HL-60 (cell line): Measurements from ENCODE around the gene ANKRD2.

ENCODE experiments used
- DNase-seq, 2 experiments: peaks; one replicate each; pipeline ENCODE4 v3.0.0-alpha.2; 2010 to 2020; ENCODE audit warnings: low read depth in 1 of 2, low spot score in 1 of 2
- H3K27ac ChIP-seq: fragments of 250-450 bp; sonication (Bioruptor Pico); replicated peaks from 2 replicates; pipeline ENCODE4 v1.5.1; 2020; ENCODE audit warnings: mild to moderate bottlenecking, moderate library complexity
- H3K27me3 ChIP-seq: fragments of 250-450 bp; sonication (Bioruptor Pico); 2 replicates; pipeline ENCODE4 v1.5.1; 2021; ENCODE audit warnings: mild to moderate bottlenecking, moderate library complexity; ENCODE audit not compliant: insufficient read depth, poor library complexity, severe bottlenecking
- H3K4me3 ChIP-seq: replicated peaks from 2 replicates; pipeline ENCODE4 v1.5.1; 2011; ENCODE audit warnings: mild to moderate bottlenecking, control low read depth, low read length; ENCODE audit not compliant: insufficient read depth
- CTCF ChIP-seq: IDR thresholded peaks from one replicate; pipeline ENCODE4 v1.5.1; 2011; ENCODE audit warnings: low read length, control low read depth, inconsistent platforms; ENCODE audit not compliant: insufficient read depth
- GABPA ChIP-seq: IDR thresholded peaks from 2 replicates; pipeline ENCODE4 v1.6.1; 2012; ENCODE audit warnings: low read depth
- POLR2AphosphoS5 ChIP-seq: IDR thresholded peaks from 2 replicates; pipeline ENCODE4 v1.6.1; 2012; ENCODE audit warnings: low read depth
- REST ChIP-seq: IDR thresholded peaks from 2 replicates; pipeline ENCODE4 v1.6.1; 2012; ENCODE audit warnings: low read depth; ENCODE audit not compliant: insufficient replicate concordance
- SPI1 ChIP-seq: IDR thresholded peaks from 2 replicates; pipeline ENCODE4 v1.6.1; 2012; ENCODE audit warnings: low read depth, mild to moderate bottlenecking, borderline replicate concordance

ANKRD2 gene

DNA sequence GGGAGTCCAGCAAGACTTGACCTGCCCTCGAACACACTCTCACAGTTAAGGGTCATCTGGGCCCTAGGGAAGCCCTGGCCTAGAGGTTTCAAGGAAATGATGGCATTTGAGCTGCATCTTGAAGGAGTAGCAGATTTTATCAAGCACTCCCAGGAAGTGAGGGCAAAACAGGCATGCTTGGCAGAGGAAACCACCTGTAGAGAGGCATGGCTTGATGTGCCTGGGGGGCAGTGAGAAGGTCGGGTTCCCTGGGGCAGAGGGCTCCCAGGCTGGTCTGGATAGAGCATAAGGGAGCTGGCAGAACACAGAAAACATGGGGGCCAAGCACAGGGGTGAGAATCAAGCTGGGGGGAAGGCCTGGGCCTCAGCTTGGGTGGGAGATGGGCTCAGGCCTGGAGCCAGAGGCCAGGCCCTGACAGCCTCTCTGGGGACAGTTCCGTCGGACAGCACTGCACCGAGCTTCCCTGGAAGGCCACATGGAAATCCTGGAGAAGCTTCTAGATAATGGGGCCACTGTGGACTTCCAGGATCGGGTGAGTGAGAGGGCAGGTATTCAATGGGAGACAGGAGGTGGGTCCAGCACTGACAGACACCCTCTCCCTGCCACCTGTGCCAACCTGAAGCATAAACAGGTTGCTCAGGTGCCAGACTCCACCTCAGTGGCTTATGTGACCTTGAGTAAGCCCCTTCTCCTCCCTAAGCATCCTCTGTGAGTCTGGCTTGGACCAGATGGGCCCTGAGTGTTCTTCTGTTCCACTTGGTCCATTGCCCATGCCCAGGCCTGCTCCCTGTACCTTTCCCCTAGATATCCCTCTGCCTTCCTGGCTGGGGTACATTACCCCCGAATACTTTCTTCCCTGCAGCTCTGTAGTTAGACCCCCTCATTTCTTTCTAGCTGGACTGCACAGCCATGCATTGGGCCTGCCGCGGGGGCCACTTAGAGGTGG, 8.1 kb downstream of the ANKRD2 start:
- H3K27me3 ChIP-seq = no peaks in the 10 kb centered on the region
- H3K4me3 ChIP-seq = no peak overlapping the region
- DNase-seq = no peak
- H3K27ac ChIP-seq = no peak overlapping the region
- TF ChIP-seq POLR2AphosphoS5 (no peak), REST (no peak), CTCF (no peak), SPI1 (no peak), GABPA (no peak)

DNA sequence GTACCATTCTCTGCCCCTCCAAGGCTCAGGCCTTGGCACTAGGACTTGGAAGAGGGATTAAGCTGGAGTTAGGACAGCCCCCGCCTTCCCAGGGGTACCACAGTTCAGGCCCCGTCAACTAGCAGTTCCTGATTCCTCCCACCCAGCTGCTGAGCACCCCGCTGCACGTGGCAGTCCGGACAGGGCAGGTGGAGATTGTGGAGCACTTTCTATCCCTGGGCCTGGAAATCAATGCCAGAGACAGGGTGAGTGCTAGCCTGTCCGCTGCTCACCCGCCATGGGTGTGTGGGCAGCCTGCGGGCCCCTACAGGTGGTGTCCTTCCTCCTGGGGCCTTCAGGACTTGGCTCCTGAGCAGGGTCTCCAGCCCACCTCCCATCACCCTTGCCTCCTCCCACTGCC, 9.6 kb downstream of the ANKRD2 start:
- DNase-seq = no peak
- TF ChIP-seq REST (no peak), SPI1 (no peak)
- Histone ChIP-seq H3K27ac (no peak overlapping the region), H3K27me3 (no peaks in the 10 kb centered on the region), H3K4me3 (no peak overlapping the region)

GRCh38 chr10:97583476-97583875, 10.9 kb downstream of the ANKRD2 start:
- H3K27ac ChIP-seq = no peak overlapping the region
- H3K4me3 ChIP-seq = no peak overlapping the region
- H3K27me3 ChIP-seq = no peaks in the 10 kb centered on the region
- TF ChIP-seq GABPA (no peak), SPI1 (no peak), POLR2AphosphoS5 (no peak), CTCF (no peak), REST (no peak)
- DNase-seq = no peak
